ENCODE results near the gene IL1RN.
A peak's percentile ranks its signal among the peaks of the same experiment; 100 is the strongest.

IL1RN gene

GRCh38 chr2:113129519-113130078 is 2.2 kb downstream of the IL1RN start:
- DNase-seq (ENCODE audit: low read depth): no peak

DNA sequence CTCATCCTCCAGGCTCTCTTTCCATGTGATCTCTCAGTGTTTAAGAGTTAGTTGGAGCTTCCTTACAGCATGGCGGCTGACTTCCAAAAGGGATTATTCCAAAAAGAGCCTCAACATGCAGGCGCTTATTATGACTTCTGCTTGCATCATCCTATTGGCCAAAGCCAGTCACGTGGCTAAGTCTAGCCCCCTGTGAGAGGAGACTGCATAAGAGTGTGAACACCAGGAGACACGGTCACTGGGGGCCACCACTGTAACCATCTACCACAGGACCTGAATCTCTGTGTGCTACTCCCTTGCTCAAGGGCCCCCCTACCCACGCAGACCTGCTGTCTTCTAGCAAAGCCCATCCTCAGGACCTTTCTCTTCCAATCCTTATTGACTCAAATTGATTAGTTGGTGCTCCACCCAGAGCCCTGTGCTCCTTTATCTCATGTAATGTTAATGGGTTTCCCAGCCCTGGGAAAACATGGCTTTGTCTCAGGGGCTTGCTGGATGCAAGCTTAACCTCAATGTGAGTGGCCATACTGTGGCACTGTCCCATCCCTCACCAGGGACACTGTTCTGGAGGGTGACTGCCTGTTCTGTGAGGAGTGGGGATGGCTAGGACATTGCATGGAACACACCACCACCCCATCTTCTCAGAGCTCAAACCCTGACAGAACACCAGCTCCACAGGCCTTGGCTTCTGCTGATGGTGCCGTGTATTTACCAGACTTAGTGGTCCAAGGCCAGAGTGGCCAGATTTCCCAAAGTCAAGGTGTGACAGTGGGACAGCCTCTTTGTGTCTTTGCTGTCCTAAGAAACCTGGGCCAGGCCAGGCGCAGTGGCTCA is 4.2 kb downstream of the IL1RN start:
- DNase-seq (ENCODE audit: low read depth): no peak

DNA sequence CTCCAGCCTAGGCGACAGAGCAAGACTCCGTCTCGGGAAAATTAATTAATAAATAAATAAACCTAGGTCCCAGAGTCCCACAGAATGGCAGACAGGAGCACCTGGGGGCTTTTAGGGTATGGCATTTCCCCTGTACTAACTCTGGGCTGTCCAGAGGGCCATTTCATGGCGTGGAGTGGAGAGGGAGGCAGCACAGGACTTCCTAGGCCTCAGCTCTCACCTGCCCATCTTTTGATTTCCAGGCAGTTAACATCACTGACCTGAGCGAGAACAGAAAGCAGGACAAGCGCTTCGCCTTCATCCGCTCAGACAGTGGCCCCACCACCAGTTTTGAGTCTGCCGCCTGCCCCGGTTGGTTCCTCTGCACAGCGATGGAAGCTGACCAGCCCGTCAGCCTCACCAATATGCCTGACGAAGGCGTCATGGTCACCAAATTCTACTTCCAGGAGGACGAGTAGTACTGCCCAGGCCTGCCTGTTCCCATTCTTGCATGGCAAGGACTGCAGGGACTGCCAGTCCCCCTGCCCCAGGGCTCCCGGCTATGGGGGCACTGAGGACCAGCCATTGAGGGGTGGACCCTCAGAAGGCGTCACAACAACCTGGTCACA is 5.1 kb downstream of the IL1RN start:
- DNase-seq (ENCODE audit: low read depth): no peak

DNA sequence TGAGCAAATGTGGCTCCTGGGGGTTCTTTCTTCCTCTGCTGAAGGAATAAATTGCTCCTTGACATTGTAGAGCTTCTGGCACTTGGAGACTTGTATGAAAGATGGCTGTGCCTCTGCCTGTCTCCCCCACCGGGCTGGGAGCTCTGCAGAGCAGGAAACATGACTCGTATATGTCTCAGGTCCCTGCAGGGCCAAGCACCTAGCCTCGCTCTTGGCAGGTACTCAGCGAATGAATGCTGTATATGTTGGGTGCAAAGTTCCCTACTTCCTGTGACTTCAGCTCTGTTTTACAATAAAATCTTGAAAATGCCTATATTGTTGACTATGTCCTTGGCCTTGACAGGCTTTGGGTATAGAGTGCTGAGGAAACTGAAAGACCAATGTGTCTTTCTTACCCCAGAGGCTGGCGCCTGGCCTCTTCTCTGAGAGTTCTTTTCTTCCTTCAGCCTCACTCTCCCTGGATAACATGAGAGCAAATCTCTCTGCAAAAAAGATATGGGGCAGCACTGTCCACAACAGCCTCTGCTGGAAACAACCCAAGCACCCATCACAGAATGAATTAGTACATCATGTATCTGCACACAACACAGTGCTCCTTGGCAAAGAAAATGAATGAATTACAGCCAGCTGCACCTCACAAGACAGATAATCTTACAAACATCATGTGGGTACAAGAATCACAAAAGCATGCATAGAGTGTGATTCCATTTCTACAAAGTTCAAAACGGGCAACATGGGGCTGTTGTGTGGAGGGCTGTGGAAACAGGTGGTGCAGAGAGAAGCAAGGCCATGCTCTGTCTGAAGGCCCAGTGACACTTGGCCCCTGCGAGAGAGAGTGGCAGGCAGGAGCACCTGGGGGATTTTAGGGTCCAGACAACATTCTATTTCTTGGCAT is 6.6 kb downstream of the IL1RN start:
- no peak for DNase-seq (ENCODE audit: low read depth)

- no peak for DNase-seq (ENCODE audit: low read depth)
These were observed 7.3 kb downstream of the IL1RN start for GRCh38 chr2:113134717-113135116.

DNA sequence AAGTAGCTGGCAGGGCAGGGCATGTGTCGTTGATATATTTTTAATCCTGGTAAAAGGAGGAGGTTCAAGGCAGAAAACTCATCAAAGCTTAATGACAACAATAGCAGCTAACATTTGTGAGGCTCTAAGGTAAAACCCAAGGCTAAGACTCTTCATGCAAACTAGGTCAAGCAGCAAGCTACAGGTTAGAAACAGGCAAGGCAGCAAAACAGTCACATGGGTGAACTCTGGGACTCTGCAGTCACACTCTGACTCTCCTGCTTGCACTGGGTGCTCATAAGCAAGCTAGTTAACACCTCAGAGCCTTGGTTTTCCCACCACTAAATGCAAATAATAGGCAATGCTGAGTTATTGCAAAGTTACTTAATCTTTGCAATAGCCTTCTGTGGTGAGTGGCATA is 7.9 kb downstream of the IL1RN start:
- no peak for DNase-seq (ENCODE audit: low read depth)

DNA sequence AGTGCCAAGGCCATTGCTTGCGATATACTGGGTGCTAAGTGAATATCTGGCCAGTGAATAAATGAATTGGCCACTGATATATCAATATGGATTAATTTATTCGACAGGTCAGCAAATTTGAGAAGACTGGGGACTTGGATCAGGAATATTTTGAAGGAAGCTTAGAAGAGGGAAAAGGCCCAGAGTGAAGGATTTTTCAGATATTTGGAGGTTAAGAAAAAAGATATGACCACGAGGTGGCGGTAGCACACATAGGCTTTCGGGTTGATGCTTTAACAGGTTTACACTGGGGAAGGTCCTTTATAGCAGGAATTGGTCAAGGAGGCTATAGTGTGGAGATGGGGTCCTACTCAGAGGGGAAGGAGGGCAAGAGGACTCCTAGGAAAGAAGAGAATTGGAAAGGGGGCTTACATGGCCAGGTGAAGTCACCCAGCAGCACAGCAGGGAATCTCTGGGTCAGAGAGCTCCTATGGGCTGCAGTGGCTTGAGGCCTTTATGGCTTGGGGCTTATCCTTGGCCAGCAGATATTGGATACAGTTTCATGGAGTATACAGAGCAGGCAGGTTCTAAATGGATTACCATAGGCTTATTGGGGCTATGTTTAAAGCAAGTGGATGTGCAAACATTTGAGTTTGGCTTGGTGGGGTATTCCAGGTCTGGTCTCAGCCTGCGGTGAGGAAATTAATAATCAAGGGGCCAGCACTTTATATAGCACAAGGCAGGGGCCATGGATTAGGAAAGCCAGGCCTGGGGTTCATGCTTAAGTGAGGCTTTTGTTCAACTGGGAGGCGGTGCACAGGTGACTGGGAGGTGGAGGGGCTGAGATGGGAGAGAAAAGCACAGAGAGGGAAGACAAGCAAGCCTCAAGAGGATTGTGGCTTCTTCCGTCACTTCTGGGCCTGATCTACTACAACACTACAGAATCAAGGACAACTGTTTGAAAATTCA is 9.7 kb downstream of the IL1RN start:
- DNase-seq (ENCODE audit: low read depth): peak; percentile 3

- DNase-seq (ENCODE audit: low read depth): no peak
These were observed 10.4 kb downstream of the IL1RN start for GRCh38 chr2:113137827-113138226.

GRCh38 chr2:113138428-113139322 is 11.3 kb downstream of the IL1RN start:
- DNase-seq (ENCODE audit: low read depth): peak; percentile 10

- no peak for DNase-seq (ENCODE audit: low read depth)
These were observed 14.1 kb downstream of the IL1RN start for GRCh38 chr2:113141451-113141850.

GRCh38 chr2:113142290-113142689 is 14.9 kb downstream of the IL1RN start:
- DNase-seq (ENCODE audit: low read depth): no peak

GRCh38 chr2:113144259-113144658 is 16.9 kb downstream of the IL1RN start:
- no peak for DNase-seq (ENCODE audit: low read depth)

DNA sequence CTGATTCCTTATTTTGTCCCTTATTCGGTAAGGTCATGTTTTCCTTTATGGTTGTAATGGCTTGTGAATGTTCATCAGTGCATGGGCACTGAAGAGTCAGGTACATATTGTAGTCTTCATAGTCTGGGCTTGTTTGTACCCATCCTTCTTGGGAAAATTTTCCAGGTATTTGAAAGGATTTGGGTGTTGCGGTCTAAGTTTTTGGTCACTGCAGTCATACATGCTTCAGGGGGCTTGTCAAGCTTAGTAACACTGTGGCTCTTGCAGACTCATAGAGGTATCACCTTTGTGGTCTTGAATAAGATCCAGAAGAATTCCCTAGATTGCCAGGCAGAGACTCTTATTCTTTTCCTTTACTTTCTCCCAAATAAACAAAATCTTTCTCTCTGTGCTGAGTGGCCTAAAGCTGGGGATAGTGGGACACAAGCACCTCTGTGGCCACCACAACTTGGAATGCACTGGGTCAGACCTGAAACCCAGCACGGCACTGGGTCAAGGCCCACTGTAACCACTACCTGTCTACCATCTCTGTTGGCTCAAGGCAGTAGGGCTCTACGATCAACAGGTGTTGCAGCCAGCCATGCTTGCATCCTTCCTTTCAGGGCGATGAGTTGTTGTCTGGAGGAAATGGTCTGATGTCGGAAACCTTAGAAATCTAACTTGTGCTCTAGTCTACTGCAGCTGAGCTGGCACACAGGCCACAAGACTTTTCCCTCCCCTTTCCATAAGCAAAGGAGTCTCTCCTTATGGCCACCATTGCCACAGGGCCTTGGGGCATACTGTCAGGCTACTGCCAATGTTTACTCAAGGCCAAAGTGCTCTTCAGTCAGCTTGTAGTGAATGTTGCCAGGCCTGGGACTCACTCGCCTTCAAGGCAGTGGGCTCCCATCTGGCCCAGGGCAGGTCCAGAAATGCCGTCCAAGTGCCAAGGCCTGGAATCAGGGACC is 21.5 kb downstream of the IL1RN start:
- no peak for DNase-seq (ENCODE audit: low read depth)

DNA sequence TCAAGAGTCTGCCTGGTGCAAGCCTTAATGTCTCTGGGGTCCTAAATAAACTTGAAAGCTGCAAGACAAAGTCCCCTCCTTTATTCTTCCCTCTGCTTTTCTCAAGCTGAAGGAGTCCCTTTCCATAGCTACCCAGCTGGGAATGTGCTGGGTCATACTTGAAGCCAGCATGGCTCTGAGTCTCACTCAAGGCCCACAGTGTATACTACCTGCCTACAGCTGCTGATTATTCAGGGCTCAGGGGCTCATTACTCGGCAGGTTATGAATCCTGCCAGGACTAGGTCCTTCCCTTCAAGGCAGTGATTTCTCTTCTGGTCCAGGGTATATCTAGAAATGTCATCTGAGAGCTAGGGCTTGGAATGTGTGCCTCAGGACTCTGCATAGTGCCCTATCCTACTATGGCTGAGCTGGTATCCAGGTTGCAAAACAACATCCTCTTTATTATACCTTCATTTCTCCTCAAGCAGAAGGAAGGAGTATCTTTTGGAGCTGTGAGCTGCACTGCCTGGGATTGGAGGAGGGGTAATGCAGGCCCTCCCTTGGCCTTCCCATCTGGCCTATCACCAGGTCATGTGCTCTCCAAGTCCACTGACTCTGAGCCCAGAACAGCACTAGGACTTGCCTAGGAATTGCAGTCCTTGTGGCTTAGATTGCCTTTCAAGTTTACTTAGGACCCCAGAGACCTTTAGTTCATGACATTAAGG is 22.3 kb downstream of the IL1RN start:
- DNase-seq (ENCODE audit: low read depth): no peak

GRCh38 chr2:113150258-113150601 is 22.8 kb downstream of the IL1RN start:
- no peak for DNase-seq (ENCODE audit: low read depth)

DNA sequence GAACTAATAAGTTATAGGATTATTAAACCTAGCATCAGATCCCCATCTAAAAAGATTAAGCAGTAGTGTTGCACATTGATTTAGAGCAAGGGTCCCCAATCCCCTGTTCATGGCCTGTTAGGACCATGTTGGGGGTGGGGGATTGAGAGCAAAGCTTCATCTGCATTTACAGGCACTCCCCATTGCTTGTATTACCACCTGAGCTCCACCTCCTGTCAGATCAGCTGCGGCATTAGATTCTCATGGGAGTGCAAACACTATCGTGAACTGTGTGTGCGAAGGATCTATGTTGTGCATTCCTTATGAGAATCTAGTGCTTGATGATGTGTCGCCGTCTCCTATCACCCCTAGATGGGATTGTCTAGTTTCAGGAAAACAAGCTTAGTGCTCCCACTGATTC is 27.9 kb downstream of the IL1RN start:
- DNase-seq (ENCODE audit: low read depth): no peak

DNA sequence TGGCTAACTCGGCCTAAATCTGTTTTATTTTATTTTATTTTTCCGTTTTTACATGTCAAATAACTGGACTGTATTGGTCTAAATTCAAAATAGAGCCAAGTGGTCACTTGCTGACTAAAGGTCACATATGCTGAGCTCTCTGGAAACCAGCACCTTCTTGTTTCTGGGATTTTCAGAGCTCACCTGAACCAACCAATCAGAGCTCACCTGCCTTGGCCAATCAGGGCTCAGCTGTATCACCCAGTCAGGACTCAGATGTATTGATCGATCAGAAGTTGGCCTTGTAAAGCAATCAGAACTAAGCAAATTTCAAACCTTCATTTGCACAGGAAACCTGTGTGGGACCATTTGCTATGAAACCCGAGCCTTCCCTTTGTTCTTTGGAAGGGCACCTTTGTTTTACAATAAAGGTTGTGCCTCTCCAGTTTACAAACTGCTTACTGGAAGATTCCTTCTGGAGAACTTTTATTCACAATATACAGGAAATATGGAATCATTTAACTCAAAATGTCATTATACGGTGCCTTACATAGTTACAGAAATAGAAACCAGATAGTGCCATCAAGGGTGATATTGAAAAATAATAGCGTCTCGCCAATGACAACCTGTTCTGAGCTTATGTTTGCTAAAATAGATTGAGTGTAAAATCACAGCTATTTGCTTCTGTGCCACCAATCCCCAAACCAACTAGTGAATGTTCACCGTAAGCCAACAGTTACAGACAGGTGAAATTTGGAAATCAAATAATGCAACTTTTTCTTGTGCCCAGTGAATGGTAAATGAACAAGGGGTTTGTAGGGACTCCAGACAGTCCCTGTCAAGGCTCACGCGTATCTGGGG is 29.1 kb downstream of the IL1RN start:
- DNase-seq (ENCODE audit: low read depth): no peak
